ENCODE data around the gene SLC1A5. TPM values are rescaled to one million over a fixed set of nuclear protein-coding genes. Genes with fewer than 3 reads are reported as not detected.

SLC1A5 gene
- total and polyA plus RNA-seq, 2 experiments from 2014 or later = 103 to 272 TPM

DNA sequence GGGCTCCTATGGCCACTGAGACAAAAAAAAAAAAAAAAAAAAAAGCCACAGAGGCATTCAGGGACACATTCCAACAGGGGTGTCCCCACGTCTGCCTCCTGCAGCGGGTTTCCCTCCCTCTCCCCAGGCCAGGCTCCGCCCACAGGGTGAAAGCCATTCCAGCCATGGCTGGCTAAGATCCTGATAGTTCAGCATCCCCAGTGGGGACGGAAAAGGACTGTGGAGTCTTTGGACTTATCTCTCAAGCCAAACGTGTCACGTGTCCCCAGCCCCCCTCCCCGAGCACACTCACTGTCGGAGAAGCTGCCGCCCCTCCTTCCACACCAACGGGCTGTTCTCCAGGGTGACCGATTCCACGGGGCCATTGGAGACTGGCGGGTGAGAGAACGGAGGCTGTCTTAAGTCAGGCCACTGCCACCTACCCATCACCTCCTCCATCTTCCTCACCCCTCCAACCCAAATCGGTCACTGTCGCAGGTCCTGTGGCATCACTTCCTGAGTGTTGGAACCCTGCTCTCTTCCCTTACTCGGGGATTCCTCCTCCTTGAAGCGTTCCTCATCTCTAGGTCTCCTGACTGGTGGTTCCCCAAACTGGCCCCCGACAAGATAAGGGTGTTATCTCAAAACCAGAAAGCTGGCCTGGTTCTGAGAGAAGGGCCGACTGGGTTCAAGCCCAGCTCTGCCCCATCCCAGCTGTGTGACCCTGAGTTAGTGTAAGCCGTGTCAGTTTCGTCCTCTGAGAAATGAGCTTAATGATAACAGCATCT, 51.7 kb downstream of the SLC1A5 start:
- H3K4me3 Mint-ChIP-seq = no peak overlapping the region
- Histone ChIP-seq H3F3A (replicated peaks; ENCODE audit: low read depth) (no peaks in the 10 kb centered on the region; the same call in 1 of the 2 replicates), H3K9me2 (ENCODE audit: insufficient read depth) (no peaks in the 10 kb centered on the region), H3K4me1 (ENCODE audit: insufficient read depth) (peaks cover 2% of the 10 kb centered on the region; the same call in 1 of the 2 replicates), H3K4me2 (no peak overlapping the region), H3K79me2 (replicated peaks; ENCODE audit: insufficient read depth) (peaks cover 74% of the 10 kb centered on the region), H3K4me3 (no peak overlapping the region), H4K20me1 (replicated peaks; ENCODE audit: insufficient read depth) (peaks cover 52% of the 10 kb centered on the region; the same call in 1 of the 2 replicates), H3K27me3 (ENCODE audit: insufficient read depth) (no peaks in the 10 kb centered on the region), H3K36me3 (ENCODE audit: insufficient read depth) (peaks cover 32% of the 10 kb centered on the region), H2AFZ (no peak overlapping the region), H3K27ac (ENCODE audit: low read depth) (0 out of 2 replicates have a peak overlapping the region, but pooled peaks have one; percentile 32)
- peaks cover 16% of the 10 kb centered on the region for H3K4me1 Mint-ChIP-seq
- H3K9me3 Mint-ChIP-seq = no peaks in the 10 kb centered on the region; the same call in 2 of the 3 replicates
- no peak for DNase-seq (ENCODE audit: low spot score)
- H3K36me3 Mint-ChIP-seq (ENCODE audit: low read depth) = peaks cover 71% of the 10 kb centered on the region
- H3K27me3 Mint-ChIP-seq (ENCODE audit: insufficient read depth, low read depth, poor library complexity) = peaks cover 9% of the 10 kb centered on the region
- ATAC-seq = peak; percentile 32; the same call in 2 of the 3 replicates
- TF ChIP-seq, protein P1, sequence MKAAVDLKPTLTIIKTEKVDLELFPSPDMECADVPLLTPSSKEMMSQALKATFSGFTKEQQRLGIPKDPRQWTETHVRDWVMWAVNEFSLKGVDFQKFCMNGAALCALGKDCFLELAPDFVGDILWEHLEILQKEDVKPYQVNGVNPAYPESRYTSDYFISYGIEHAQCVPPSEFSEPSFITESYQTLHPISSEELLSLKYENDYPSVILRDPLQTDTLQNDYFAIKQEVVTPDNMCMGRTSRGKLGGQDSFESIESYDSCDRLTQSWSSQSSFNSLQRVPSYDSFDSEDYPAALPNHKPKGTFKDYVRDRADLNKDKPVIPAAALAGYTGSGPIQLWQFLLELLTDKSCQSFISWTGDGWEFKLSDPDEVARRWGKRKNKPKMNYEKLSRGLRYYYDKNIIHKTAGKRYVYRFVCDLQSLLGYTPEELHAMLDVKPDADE (IDR thresholded peaks at IDR 0.05) = no peak
- TF ChIP-seq ZNF331 (CRISPR knock-in tag; IDR thresholded peaks at IDR 0.05; ENCODE audit: low read depth) (no peak), JUNB (IDR thresholded peaks at IDR 0.05; ENCODE audit: unreplicated experiment) (no peak), EZH2 (IDR thresholded peaks at IDR 0.05; ENCODE audit: low read depth, unreplicated experiment) (no peak), REST (IDR thresholded peaks at IDR 0.05; ENCODE audit: unreplicated experiment) (no peak), CREB1 (CRISPR knock-in tag; IDR thresholded peaks at IDR 0.05; ENCODE audit: low read depth) (no peak), NANOG (IDR thresholded peaks at IDR 0.05; ENCODE audit: borderline replicate concordance) (no peak), CTCF (conservative IDR thresholded peaks at IDR 0.05; ENCODE audit: low read depth in 2 of 2) (no peak), POLR2AphosphoS5 (IDR thresholded peaks at IDR 0.05; ENCODE audit: low read depth) (no peak), STAT1 (IDR thresholded peaks at IDR 0.05; ENCODE audit: unreplicated experiment) (no peak), EZH2phosphoT487 (IDR thresholded peaks at IDR 0.05; ENCODE audit: unreplicated experiment) (no peak), ZNF114 (CRISPR knock-in tag; IDR thresholded peaks at IDR 0.05) (no peak)
- TF ChIP-seq, protein P2, sequence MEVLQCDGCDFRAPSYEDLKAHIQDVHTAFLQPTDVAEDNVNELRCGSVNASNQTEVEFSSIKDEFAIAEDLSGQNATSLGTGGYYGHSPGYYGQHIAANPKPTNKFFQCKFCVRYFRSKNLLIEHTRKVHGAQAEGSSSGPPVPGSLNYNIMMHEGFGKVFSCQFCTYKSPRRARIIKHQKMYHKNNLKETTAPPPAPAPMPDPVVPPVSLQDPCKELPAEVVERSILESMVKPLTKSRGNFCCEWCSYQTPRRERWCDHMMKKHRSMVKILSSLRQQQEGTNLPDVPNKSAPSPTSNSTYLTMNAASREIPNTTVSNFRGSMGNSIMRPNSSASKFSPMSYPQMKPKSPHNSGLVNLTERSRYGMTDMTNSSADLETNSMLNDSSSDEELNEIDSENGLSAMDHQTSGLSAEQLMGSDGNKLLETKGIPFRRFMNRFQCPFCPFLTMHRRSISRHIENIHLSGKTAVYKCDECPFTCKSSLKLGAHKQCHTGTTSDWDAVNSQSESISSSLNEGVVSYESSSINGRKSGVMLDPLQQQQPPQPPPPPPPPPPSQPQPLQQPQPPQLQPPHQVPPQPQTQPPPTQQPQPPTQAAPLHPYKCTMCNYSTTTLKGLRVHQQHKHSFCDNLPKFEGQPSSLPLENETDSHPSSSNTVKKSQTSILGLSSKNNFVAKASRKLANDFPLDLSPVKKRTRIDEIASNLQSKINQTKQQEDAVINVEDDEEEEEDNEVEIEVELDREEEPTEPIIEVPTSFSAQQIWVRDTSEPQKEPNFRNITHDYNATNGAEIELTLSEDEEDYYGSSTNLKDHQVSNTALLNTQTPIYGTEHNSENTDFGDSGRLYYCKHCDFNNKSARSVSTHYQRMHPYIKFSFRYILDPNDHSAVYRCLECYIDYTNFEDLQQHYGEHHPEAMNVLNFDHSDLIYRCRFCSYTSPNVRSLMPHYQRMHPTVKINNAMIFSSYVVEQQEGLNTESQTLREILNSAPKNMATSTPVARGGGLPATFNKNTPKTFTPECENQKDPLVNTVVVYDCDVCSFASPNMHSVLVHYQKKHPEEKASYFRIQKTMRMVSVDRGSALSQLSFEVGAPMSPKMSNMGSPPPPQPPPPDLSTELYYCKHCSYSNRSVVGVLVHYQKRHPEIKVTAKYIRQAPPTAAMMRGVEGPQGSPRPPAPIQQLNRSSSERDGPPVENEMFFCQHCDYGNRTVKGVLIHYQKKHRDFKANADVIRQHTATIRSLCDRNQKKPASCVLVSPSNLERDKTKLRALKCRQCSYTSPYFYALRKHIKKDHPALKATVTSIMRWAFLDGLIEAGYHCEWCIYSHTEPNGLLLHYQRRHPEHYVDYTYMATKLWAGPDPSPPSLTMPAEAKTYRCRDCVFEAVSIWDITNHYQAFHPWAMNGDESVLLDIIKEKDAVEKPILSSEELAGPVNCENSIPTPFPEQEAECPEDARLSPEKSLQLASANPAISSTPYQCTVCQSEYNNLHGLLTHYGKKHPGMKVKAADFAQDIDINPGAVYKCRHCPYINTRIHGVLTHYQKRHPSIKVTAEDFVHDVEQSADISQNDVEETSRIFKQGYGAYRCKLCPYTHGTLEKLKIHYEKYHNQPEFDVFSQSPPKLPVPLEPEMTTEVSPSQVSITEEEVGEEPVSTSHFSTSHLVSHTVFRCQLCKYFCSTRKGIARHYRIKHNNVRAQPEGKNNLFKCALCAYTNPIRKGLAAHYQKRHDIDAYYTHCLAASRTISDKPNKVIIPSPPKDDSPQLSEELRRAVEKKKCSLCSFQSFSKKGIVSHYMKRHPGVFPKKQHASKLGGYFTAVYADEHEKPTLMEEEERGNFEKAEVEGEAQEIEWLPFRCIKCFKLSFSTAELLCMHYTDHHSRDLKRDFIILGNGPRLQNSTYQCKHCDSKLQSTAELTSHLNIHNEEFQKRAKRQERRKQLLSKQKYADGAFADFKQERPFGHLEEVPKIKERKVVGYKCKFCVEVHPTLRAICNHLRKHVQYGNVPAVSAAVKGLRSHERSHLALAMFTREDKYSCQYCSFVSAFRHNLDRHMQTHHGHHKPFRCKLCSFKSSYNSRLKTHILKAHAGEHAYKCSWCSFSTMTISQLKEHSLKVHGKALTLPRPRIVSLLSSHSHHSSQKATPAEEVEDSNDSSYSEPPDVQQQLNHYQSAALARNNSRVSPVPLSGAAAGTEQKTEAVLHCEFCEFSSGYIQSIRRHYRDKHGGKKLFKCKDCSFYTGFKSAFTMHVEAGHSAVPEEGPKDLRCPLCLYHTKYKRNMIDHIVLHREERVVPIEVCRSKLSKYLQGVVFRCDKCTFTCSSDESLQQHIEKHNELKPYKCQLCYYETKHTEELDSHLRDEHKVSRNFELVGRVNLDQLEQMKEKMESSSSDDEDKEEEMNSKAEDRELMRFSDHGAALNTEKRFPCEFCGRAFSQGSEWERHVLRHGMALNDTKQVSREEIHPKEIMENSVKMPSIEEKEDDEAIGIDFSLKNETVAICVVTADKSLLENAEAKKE (CRISPR knock-in tag; IDR thresholded peaks at IDR 0.05) = no peak
- H3K27ac Mint-ChIP-seq = no peak overlapping the region
